Ramos (cell line): Measurements from ENCODE around the gene TMEM272.

Source experiments
- in situ Hi-C: fragments of 300-500 bp; cut with MboI; formaldehyde crosslinking; loops from one replicate; pipeline ENCODE4 v1.14.3; 2022; ENCODE audit warnings: low sequenced_read_pairs; ENCODE audit not compliant: unreplicated experiment

Gene TMEM272

GRCh38 chr13:51811920-51812451 lies 33.0 kb downstream of the TMEM272 start:
- in situ Hi-C loops: no loop called here

GRCh38 chr13:51811046-51811445 lies 33.9 kb downstream of the TMEM272 start:
- in situ Hi-C loops: no loop called here

- in situ Hi-C loops: no loop called here
Measured at GRCh38 chr13:51808811-51809210, 36.2 kb downstream of the TMEM272 start.

GRCh38 chr13:51807041-51807440 lies 37.9 kb downstream of the TMEM272 start:
- in situ Hi-C loops: no loop called here

- in situ Hi-C loops: no loop called here
Measured at GRCh38 chr13:51806566-51806965, 38.4 kb downstream of the TMEM272 start.

GRCh38 chr13:51805925-51806324 lies 39.1 kb downstream of the TMEM272 start:
- in situ Hi-C loops: no loop called here

GRCh38 chr13:51805313-51805712 lies 39.7 kb downstream of the TMEM272 start:
- in situ Hi-C loops: no loop called here

- in situ Hi-C loops: no loop called here
Measured at GRCh38 chr13:51804295-51805172, 40.4 kb downstream of the TMEM272 start.

GRCh38 chr13:51803422-51804294 lies 41.3 kb downstream of the TMEM272 start, which contains the start of gene DHRS12:
DHRS12 (minus strand) TSS chr13:51804163; CDS start chr13:51799659, 4,504 bp downstream.
- in situ Hi-C loops: no loop called here

- in situ Hi-C loops: no loop called here
Measured at GRCh38 chr13:51802631-51803418, 42.2 kb downstream of the TMEM272 start.

GRCh38 chr13:51801631-51802099 lies 43.3 kb downstream of the TMEM272 start:
- in situ Hi-C loops: no loop called here

GRCh38 chr13:51800486-51800885 lies 44.5 kb downstream of the TMEM272 start:
- in situ Hi-C loops: no loop called here

GRCh38 chr13:51799261-51799660 lies 45.7 kb downstream of the TMEM272 start:
- in situ Hi-C loops: loop anchor here (10.0 to 25.0 kb wide), 3 partner anchors 112 to 674 kb away; partner anchors contain the start of gene WDFY2

- in situ Hi-C loops: loop anchor here (10.0 to 25.0 kb wide), 3 partner anchors 111 to 673 kb away; partner anchors contain the start of gene WDFY2
Measured at GRCh38 chr13:51797664-51798488, 47.1 kb downstream of the TMEM272 start.

GRCh38 chr13:51796546-51796945 lies 48.4 kb downstream of the TMEM272 start:
- in situ Hi-C loops: loop anchor here (10.0 to 25.0 kb wide), 3 partner anchors 109 to 672 kb away; partner anchors contain the start of gene WDFY2

GRCh38 chr13:51795419-51795818 lies 49.6 kb downstream of the TMEM272 start:
- in situ Hi-C loops: loop anchor here (10.0 to 25.0 kb wide), 3 partner anchors 108 to 671 kb away; partner anchors contain the start of gene WDFY2

GRCh38 chr13:51794964-51795363 lies 50.0 kb downstream of the TMEM272 start:
- in situ Hi-C loops: loop anchor here (5.0 to 25.0 kb wide), 4 partner anchors 108 to 670 kb away; partner anchors contain the start of gene WDFY2

GRCh38 chr13:51793570-51794271 lies 51.3 kb downstream of the TMEM272 start:
- in situ Hi-C loops: loop anchor here (5.0 to 25.0 kb wide), 4 partner anchors 106 to 669 kb away; partner anchors contain the start of gene WDFY2
